Hepatocyte (in vitro differentiated cells): ENCODE results near the gene COL9A2.

Experiments used
- EZH2phosphoT487 ChIP-seq: fragments of 200-600 bp; sonication (generic); IDR thresholded peaks from one replicate; pipeline ENCODE4 v1.6.1; 2018; ENCODE audit warnings: antibody characterized with exemption, mild to moderate bottlenecking, low read depth, moderate library complexity; ENCODE audit not compliant: unreplicated experiment, severe bottlenecking
- TF ChIP-seq, protein P1 (sequence below): fragments of 200-600 bp; sonication (generic); IDR thresholded peaks from 2 replicates; pipeline ENCODE4 v1.5.1; 2016; ENCODE audit warnings: antibody characterized with exemption, mild to moderate bottlenecking; ENCODE audit not compliant: poor library complexity

DNA sequence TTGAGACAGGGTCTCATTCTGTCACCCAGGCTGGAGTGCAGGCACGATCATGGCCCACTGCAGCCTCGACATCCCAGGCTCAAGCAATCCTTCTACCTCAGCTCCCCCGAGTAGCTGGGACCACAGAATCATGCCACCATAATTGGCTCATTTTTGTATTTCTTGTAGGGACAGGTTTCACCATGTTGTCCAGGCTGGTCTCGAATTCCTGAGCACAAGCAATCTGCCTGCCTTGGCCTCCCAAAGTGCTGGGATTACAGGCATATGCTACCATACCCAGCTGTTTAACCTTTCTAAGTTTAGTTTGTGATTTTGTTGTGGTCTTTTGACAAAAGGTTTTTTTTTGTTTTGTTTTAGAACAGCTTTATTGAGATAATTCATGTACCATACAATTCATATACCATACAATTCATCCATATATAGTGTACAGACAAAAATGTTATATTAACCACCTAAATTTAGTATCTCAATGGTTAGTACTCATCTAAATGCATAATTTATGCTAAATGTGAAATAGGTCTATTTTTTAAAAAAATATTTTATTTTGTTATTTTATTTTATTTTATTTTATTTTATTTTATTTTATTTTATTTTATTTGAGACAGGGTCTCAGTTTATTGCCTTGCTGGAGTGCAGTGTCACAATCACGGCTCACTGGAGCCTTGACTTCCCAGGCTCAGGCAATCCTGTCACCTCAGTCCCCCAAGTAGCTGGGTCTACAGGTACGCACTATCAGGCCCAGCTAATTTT, 50.1 kb downstream of the COL9A2 start:
- TF ChIP-seq, protein P1, sequence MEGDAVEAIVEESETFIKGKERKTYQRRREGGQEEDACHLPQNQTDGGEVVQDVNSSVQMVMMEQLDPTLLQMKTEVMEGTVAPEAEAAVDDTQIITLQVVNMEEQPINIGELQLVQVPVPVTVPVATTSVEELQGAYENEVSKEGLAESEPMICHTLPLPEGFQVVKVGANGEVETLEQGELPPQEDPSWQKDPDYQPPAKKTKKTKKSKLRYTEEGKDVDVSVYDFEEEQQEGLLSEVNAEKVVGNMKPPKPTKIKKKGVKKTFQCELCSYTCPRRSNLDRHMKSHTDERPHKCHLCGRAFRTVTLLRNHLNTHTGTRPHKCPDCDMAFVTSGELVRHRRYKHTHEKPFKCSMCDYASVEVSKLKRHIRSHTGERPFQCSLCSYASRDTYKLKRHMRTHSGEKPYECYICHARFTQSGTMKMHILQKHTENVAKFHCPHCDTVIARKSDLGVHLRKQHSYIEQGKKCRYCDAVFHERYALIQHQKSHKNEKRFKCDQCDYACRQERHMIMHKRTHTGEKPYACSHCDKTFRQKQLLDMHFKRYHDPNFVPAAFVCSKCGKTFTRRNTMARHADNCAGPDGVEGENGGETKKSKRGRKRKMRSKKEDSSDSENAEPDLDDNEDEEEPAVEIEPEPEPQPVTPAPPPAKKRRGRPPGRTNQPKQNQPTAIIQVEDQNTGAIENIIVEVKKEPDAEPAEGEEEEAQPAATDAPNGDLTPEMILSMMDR, result no peak
- no peak for TF ChIP-seq EZH2phosphoT487
